H1 (cell line): ENCODE data around the gene WNK2. TPM values are rescaled to one million over a fixed set of nuclear protein-coding genes. Genes with fewer than 3 reads are reported as not detected.

Experiments
- CTCF ChIA-PET: fragments of 300-600 bp; sonication (Branson Sonifier 250); formaldehyde crosslinking; loops from one replicate; lab custom pipeline; 2021; ENCODE audit not compliant: partially characterized antibody; lab: Charles Lee
- POLR2A ChIA-PET: fragments of 300-600 bp; sonication (Branson Sonifier 250); formaldehyde crosslinking; loops from one replicate; lab custom pipeline; 2021; ENCODE audit warnings: inconsistent platforms; ENCODE audit not compliant: partially characterized antibody; lab: Charles Lee
- DNase-seq, 2 experiments: peaks; one replicate each; pipeline versions ENCODE4 v3.0.0 to v3.0.0-alpha.2; 2010 to 2022; ENCODE audit warnings: low spot score in 2 of 2, low read depth in 1 of 2, mixed read lengths in 1 of 2
- FAIRE-seq: peaks from 2 replicates; lab custom pipeline; 2011; peaks lifted over from hg19 to GRCh38; lab: Jason Lieb, UNC
- H2AFZ ChIP-seq: 2 replicates; pipeline ENCODE4 v1.8.1; 2012; ENCODE audit warnings: low read length, inconsistent platforms
- H2AK5ac ChIP-seq: 2 replicates; pipeline ENCODE4 v1.6.1; 2013; ENCODE audit warnings: low read depth, low read length
- H2BK120ac ChIP-seq: replicated peaks from 2 replicates; pipeline ENCODE3; 2013; ENCODE audit warnings: low read depth, low read length, inconsistent platforms
- H2BK12ac ChIP-seq: 2 replicates; pipeline ENCODE4 v1.6.1; 2013; ENCODE audit warnings: low read depth, low read length
- H2BK15ac ChIP-seq: 2 replicates; pipeline ENCODE4 v1.6.1; 2013; ENCODE audit warnings: low read length
- H2BK20ac ChIP-seq: 2 replicates; pipeline ENCODE4 v1.6.1; 2013; ENCODE audit warnings: low read length
- H2BK5ac ChIP-seq: 2 replicates; pipeline ENCODE4 v1.6.1; 2013; ENCODE audit warnings: low read depth, low read length
- H3K14ac ChIP-seq: 2 replicates; pipeline ENCODE4 v1.6.1; 2013; ENCODE audit warnings: inconsistent platforms; ENCODE audit not compliant: insufficient read length
- H3K18ac ChIP-seq: 2 replicates; pipeline ENCODE4 v1.6.1; 2013; ENCODE audit warnings: low read length; ENCODE audit errors: extremely low read depth
- H3K23ac ChIP-seq: 2 replicates; pipeline ENCODE4 v1.6.1; 2013; ENCODE audit warnings: inconsistent platforms; ENCODE audit not compliant: insufficient read length
- H3K23me2 ChIP-seq: 2 replicates; pipeline ENCODE4 v1.6.1; 2013; ENCODE audit warnings: low read depth, low read length
- H3K27ac ChIP-seq: 2 replicates; pipeline ENCODE4 v1.6.1; 2011; ENCODE audit warnings: low read depth, low read length, inconsistent platforms
- H3K27me3 ChIP-seq, 4 experiments: replicated peaks in 1 of 4; 1 replicate in 1 of 4; 2 replicates in 3 of 4; pipeline versions ENCODE4 v1.6.1 to v1.8.1; 2011 to 2013; ENCODE audit warnings: low read length in 3 of 4, mild to moderate bottlenecking in 3 of 4, inconsistent platforms in 2 of 4, mixed read lengths in 2 of 4, moderate library complexity in 1 of 4; ENCODE audit not compliant: control insufficient read depth in 3 of 4, insufficient read depth in 3 of 4; ENCODE audit errors: extremely low read depth in 1 of 4
- H3K36me3 ChIP-seq, 4 experiments: 2 replicates each; pipeline versions ENCODE4 v1.6.1 to v1.8.1; 2011 to 2013; ENCODE audit warnings: mild to moderate bottlenecking in 4 of 4, low read length in 3 of 4, moderate library complexity in 2 of 4, control low read depth in 1 of 4, inconsistent platforms in 1 of 4; ENCODE audit not compliant: insufficient read depth in 4 of 4, control insufficient read depth in 2 of 4
- H3K4ac ChIP-seq: replicated peaks from 2 replicates; pipeline ENCODE3; 2013; ENCODE audit warnings: low read length, low read depth, mixed read lengths, inconsistent platforms; ENCODE audit not compliant: insufficient read length
- H3K4me1 ChIP-seq, 4 experiments: replicated peaks in 1 of 4; 1 replicate in 1 of 4; 2 replicates in 3 of 4; pipeline versions ENCODE4 v1.6.1 to v1.8.1; 2011 to 2013; ENCODE audit warnings: low read length in 3 of 4, inconsistent platforms in 2 of 4, mixed read lengths in 1 of 4; ENCODE audit not compliant: insufficient read depth in 4 of 4, control insufficient read depth in 3 of 4
- H3K4me2 ChIP-seq, 2 experiments: 2 replicates each; pipeline versions ENCODE4 v1.6.1 to v1.8.1; 2011 to 2013; ENCODE audit warnings: low read depth in 2 of 2, low read length in 2 of 2, control low read depth in 1 of 2, inconsistent platforms in 1 of 2, mild to moderate bottlenecking in 1 of 2; ENCODE audit not compliant: insufficient read depth in 1 of 2
- H3K4me3 ChIP-seq, 4 experiments: fragments of 200-600, 300-600 bp in 1 of 4; sonication (generic), shearing (Covaris generic), sonication (Bioruptor Twin) in 1 of 4; 2 replicates each; pipeline versions ENCODE4 v1.5.1 to v1.8.1; 2011 to 2016; ENCODE audit warnings: low read length in 4 of 4, low read depth in 3 of 4, control low read depth in 2 of 4, inconsistent platforms in 2 of 4, mild to moderate bottlenecking in 2 of 4, mixed read lengths in 1 of 4, moderate library complexity in 1 of 4; ENCODE audit not compliant: insufficient read depth in 2 of 4; ENCODE audit errors: extremely low read depth in 1 of 4
- H3K56ac ChIP-seq: replicated peaks from 2 replicates; pipeline ENCODE3; 2013; ENCODE audit warnings: low read depth, mild to moderate bottlenecking, mixed read lengths, low read length, inconsistent platforms; ENCODE audit not compliant: insufficient read length
- H3K79me1 ChIP-seq: 2 replicates; pipeline ENCODE4 v1.6.1; 2013; ENCODE audit warnings: low read depth, low read length, control low read depth
- H3K79me2 ChIP-seq, 2 experiments: 2 replicates each; pipeline versions ENCODE4 v1.6.1 to v1.8.1; 2012 to 2013; ENCODE audit warnings: low read length in 2 of 2, mild to moderate bottlenecking in 2 of 2, inconsistent platforms in 1 of 2; ENCODE audit not compliant: insufficient read depth in 2 of 2, control insufficient read depth in 1 of 2
- H3K9ac ChIP-seq, 4 experiments: replicated peaks in 1 of 4; 1 replicate in 1 of 4; 2 replicates in 3 of 4; pipeline versions ENCODE4 v1.6.1 to v1.8.1; 2011 to 2013; ENCODE audit warnings: low read depth in 3 of 4, low read length in 3 of 4, control low read depth in 2 of 4, mild to moderate bottlenecking in 2 of 4, moderate library complexity in 2 of 4, inconsistent platforms in 1 of 4; ENCODE audit errors: extremely low read depth in 1 of 4
- H3K9me3 ChIP-seq, 2 experiments: 2 replicates each; pipeline versions ENCODE4 v1.6.1 to v1.8.1; 2012 to 2013; ENCODE audit warnings: mild to moderate bottlenecking in 2 of 2, moderate library complexity in 2 of 2, control low read depth in 1 of 2, inconsistent platforms in 1 of 2, low read depth in 1 of 2, low read length in 1 of 2, mixed read lengths in 1 of 2; ENCODE audit not compliant: insufficient read depth in 2 of 2
- H4K20me1 ChIP-seq, 2 experiments: replicated peaks in 1 of 2; 2 replicates each; pipeline versions ENCODE3 to v1.8.1; 2011 to 2013; ENCODE audit warnings: inconsistent platforms in 2 of 2, low read length in 2 of 2, mild to moderate bottlenecking in 1 of 2; ENCODE audit not compliant: insufficient read depth in 2 of 2, control insufficient read depth in 1 of 2
- H4K5ac ChIP-seq: 2 replicates; pipeline ENCODE4 v1.6.1; 2013; ENCODE audit warnings: low read length, low read depth, mixed read lengths, inconsistent platforms; ENCODE audit not compliant: insufficient read length
- H4K8ac ChIP-seq: 2 replicates; pipeline ENCODE4 v1.8.0; 2013; ENCODE audit warnings: mild to moderate bottlenecking, moderate library complexity, low read length, inconsistent platforms; ENCODE audit not compliant: insufficient read depth; ENCODE audit errors: extremely low read depth
- H4K91ac ChIP-seq: replicated peaks from 2 replicates; pipeline ENCODE3; 2013; ENCODE audit warnings: low read length, mixed read lengths, inconsistent platforms; ENCODE audit not compliant: insufficient read length
- TEAD4 ChIP-seq: IDR thresholded peaks from 2 replicates; pipeline ENCODE4 v1.6.1; 2012; ENCODE audit warnings: low read depth, low read length, inconsistent platforms, mixed read lengths
- WGBS, 2 experiments: shearing (Covaris generic) in 1 of 2; methylation state at CpG; one replicate each; pipeline versions ENCODE4 v1.1.6 to v1.1.7; 2013 to 2015; ENCODE audit warnings: low lambda C conversion rate in 2 of 2, mixed read lengths in 2 of 2, inconsistent platforms in 1 of 2, low coverage in 1 of 2, missing lambda C conversion rate in 1 of 2; ENCODE audit not compliant: insufficient replicate concordance in 2 of 2, insufficient coverage in 1 of 2, insufficient read length in 1 of 2; ENCODE audit errors: extremely low coverage in 1 of 2, missing lambda C conversion rate in 1 of 2; 5-methylcytosine and 5-hydroxymethylcytosine counted together
- polyA plus RNA-seq, 7 experiments: library from polyadenylated mRNA; depleted of rRNA in 3 of 7; stranded (reverse) in 5 of 7; unstranded in 2 of 7; fragments of >200 nt in 5 of 7; fragments of 200-250 nt in 2 of 7; gene quantifications; 1 replicate in 5 of 7; 2 replicates in 1 of 7; 4 replicates in 1 of 7; pipeline versions ENCODE4 v1.2.1 to v1.2.3, GENCODE V29; 2011 to 2013; ENCODE audit warnings: missing spikeins in 2 of 7, mixed read lengths in 2 of 7
- total RNA-seq: library from RNA; stranded (reverse); fragmentation: NEBNext Ultra II Directional; extraction: Animal tissue kit (Norgen Biotek cat#: 25700); gene quantifications from 2 replicates; pipeline ENCODE4 v1.2.1, GENCODE V29; 2021

WNK2 gene
- total and polyA plus RNA-seq, 2 of the 8 experiments (the other 6 are each of a cell fraction or from before 2014, with no cell fraction given): 12.0 to 87.2 TPM

GRCh38 chr9:93280661-93281259, 96.8 kb downstream of the WNK2 start:
- Histone ChIP-seq H2AFZ (no peak overlapping the region), H3K4me2 (no peak overlapping the region), H3K79me1 (no peaks in the 10 kb centered on the region), H3K4ac (no peak overlapping the region), H3K36me3 (no peaks in the 10 kb centered on the region; a peak in 2 of 8 replicates), H3K4me3 (no peak overlapping the region), H3K18ac (no peak overlapping the region), H2BK15ac (no peak overlapping the region), H2BK5ac (no peak overlapping the region), H4K91ac (no peak overlapping the region), H2AK5ac (no peak overlapping the region), H4K5ac (no peak overlapping the region), H3K4me1 (no peaks in the 10 kb centered on the region), H4K8ac (no peak overlapping the region), H3K9ac (no peak overlapping the region), H3K23ac (no peak overlapping the region), H3K27me3 (no peaks in the 10 kb centered on the region), H2BK20ac (no peak overlapping the region), H3K14ac (no peak overlapping the region), H3K79me2 (no peaks in the 10 kb centered on the region), H3K27ac (no peak overlapping the region), H2BK120ac (no peak overlapping the region), H3K9me3 (no peaks in the 10 kb centered on the region), H3K23me2 (no peaks in the 10 kb centered on the region), H2BK12ac (no peak overlapping the region), H3K56ac (no peak overlapping the region), H4K20me1 (no peaks in the 10 kb centered on the region)
- DNase-seq (no peak), FAIRE-seq (no peak)
- ChIA-PET CTCF (interaction anchor here (0.8 to 1.1 kb wide), 4 partner anchors 20 to 127 kb away, joined by 3 read pairs; no protein-coding TSS in a partner anchor), POLR2A (no interaction called here)
- 92% methylated on average over 1 of the region's 1 CpG; no CpG with 5 or more reads in 1 of the 2 experiments for WGBS, 2 experiments
- no peak for TF ChIP-seq TEAD4
